K562 (cell line): Measurements from ENCODE around the gene TMC6. TPM values are rescaled to one million over a fixed set of nuclear protein-coding genes. Genes with fewer than 3 reads are reported as not detected.
A peak's percentile ranks its signal among the peaks of the same experiment; 100 is the strongest.

ENCODE experiments used
- E2F6 ChIP-seq, 2 experiments: IDR thresholded peaks; 2 replicates each; pipeline ENCODE4 v1.6.1; 2011; ENCODE audit warnings: borderline replicate concordance in 1 of 2, control low read depth in 1 of 2, low read depth in 1 of 2, low read length in 1 of 2, mild to moderate bottlenecking in 1 of 2, mixed read lengths in 1 of 2, moderate library complexity in 1 of 2; ENCODE audit not compliant: insufficient read depth in 1 of 2, insufficient read length in 1 of 2, poor library complexity in 1 of 2, severe bottlenecking in 1 of 2; ENCODE audit errors: extremely low read depth in 1 of 2
- JUND ChIP-seq, 2 experiments: IDR thresholded peaks; 2 replicates in 1 of 2; 3 replicates in 1 of 2; pipeline ENCODE4 v1.6.1; 2011; ENCODE audit warnings: borderline replicate concordance in 2 of 2, low read depth in 2 of 2, low read length in 2 of 2, improper control_type of control experiment in 1 of 2, missing biosample characterization in 1 of 2, missing genetic modification characterization in 1 of 2, missing genetic modification reagents in 1 of 2
- PRDM10 ChIP-seq: fragments of 450-650 bp; IDR thresholded peaks from 2 replicates; pipeline ENCODE4 v1.6.1; 2018; ENCODE audit not compliant: partially characterized antibody
- TCF3 ChIP-seq: sonication (generic); formaldehyde crosslinking; IDR thresholded peaks from 2 replicates; pipeline ENCODE4 v1.4.0; 2020; ENCODE audit warnings: mild to moderate bottlenecking, missing genetic modification reagents
- UBTF ChIP-seq, 2 experiments: IDR thresholded peaks; 2 replicates each; pipeline ENCODE4 v1.6.1; 2012; ENCODE audit warnings: improper control_type of control experiment in 2 of 2, low read depth in 2 of 2, low read length in 2 of 2, borderline replicate concordance in 1 of 2
- ZBTB12 ChIP-seq: fragments of 250-450 bp; sonication (Bioruptor Pico); IDR thresholded peaks from 2 replicates; pipeline ENCODE4 v1.4.0; 2020
- ZC3H11A ChIP-seq: IDR thresholded peaks from 2 replicates; pipeline ENCODE4 v1.6.1; 2012; ENCODE audit warnings: low read depth, low read length, improper control_type of control experiment
- ZFP91 ChIP-seq: sonication (generic); formaldehyde crosslinking; IDR thresholded peaks from 2 replicates; pipeline ENCODE4 v1.8.0; 2022; ENCODE audit warnings: mild to moderate bottlenecking, missing genetic modification reagents
- ZNF175 ChIP-seq: fragments of 200-800 bp; sonication (Bioruptor generic); IDR thresholded peaks from 2 replicates; pipeline ENCODE4 v1.6.1; 2016; ENCODE audit warnings: low read depth, mild to moderate bottlenecking, missing genetic modification characterization, missing compliant biosample characterization
- polyA plus RNA-seq, 8 experiments: library from polyadenylated mRNA; depleted of rRNA in 4 of 8; stranded (reverse) in 5 of 8; unstranded in 3 of 8; fragments of >200 nt; fragmentation: Nextera tagmentation in 2 of 8; fragmentation: Illumina TruSeq in 1 of 8; extraction: Ambion mirVana in 2 of 8; extraction: Trizol in 1 of 8; gene quantifications; 2 replicates each; pipeline versions ENCODE4 v1.2.1 to v1.2.3, GENCODE V29; 2011 to 2014; ENCODE audit warnings: inconsistent platforms in 1 of 8, missing spikeins in 1 of 8
- total RNA-seq, 7 experiments: library from RNA; depleted of rRNA in 6 of 7; stranded (reverse); fragments of >200 nt in 6 of 7; fragmentation: Illumina TruSeq in 2 of 7; extraction: Trizol in 2 of 7; gene quantifications; 2 replicates each; pipeline versions ENCODE4 v1.2.1 to v1.2.3, GENCODE V29; 2011 to 2021; ENCODE audit warnings: low replicate concordance in 1 of 7

TMC6 gene
- total and polyA plus RNA-seq, 9 of the 15 experiments (the other 6 are each of a cell fraction or from before 2014, with no cell fraction given): 4.1 to 351 (median 66.9) TPM

- TF ChIP-seq E2F6 (IDR thresholded peaks at IDR 0.05; ENCODE audit: borderline replicate concordance in 1 of 2, extremely low read depth in 1 of 2, insufficient read depth in 1 of 2, insufficient read length in 1 of 2, low read depth in 1 of 2, low read length in 1 of 2, poor library complexity in 1 of 2, severe bottlenecking in 1 of 2) (peak in 1 of 2 experiments; percentile 14), PRDM10 (no peak), ZNF175 (CRISPR knock-in tag) (no peak), ZC3H11A (no peak), ZFP91 (CRISPR knock-in tag) (no peak), JUND (IDR thresholded peaks at IDR 0.05; ENCODE audit: borderline replicate concordance, low read depth, low read length) (peak; percentile 31; the same call in 1 of the 2 replicates), JUND (tag; IDR thresholded peaks at IDR 0.05; ENCODE audit: borderline replicate concordance, low read depth, low read length) (no peak; the same call in 2 of the 3 replicates), TCF3 (CRISPR knock-in tag) (peak; percentile 28; the same call in 1 of the 2 replicates), UBTF (IDR thresholded peaks at IDR 0.05; ENCODE audit: borderline replicate concordance in 1 of 2, low read depth in 2 of 2, low read length in 2 of 2) (no peak), ZBTB12 (CRISPR knock-in tag) (no peak)
These were observed 15.8 kb downstream of the TMC6 start (continued) for GRCh38 chr17:78112518-78113471.
